Mammary epithelial cell (primary cell): ENCODE data around the gene CHRNE.

Experiments used
- EZH2 ChIP-seq: IDR thresholded peaks from 2 replicates; pipeline ENCODE4 v1.6.1; 2012; ENCODE audit warnings: low read length, inconsistent platforms, borderline replicate concordance
- TF ChIP-seq, protein P1 (sequence below), 2 donors: IDR thresholded peaks in 1 of 2; conservative IDR thresholded peaks in 1 of 2; 2 replicates each; pipeline ENCODE4 v1.5.1; 2011 to 2012; ENCODE audit warnings: inconsistent platforms in 2 of 2, low read length in 2 of 2, mild to moderate bottlenecking in 2 of 2, control low read depth in 1 of 2, low read depth in 1 of 2; ENCODE audit not compliant: insufficient read depth in 1 of 2; ENCODE audit errors: extremely low read depth in 1 of 2

DNA sequence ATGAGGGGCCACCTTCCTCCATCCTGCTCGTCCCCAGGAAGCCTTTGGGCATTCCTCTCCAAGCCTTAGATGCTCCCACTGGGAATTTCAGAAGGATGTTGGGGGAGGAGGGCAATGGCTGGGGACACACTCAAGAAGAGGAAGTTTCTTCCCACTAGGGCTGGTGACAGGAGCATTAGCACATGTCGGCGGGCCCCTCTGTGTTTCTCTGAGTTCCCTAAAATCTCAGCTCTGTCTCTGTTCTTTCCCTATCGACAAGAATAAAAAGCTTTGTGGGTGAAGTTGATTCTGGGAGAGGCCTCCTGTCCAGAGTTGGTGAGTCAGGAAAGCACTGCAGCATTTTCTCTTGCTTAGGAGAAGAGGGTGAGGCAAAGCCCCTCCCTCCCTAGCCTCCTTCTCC is 23.3 kb downstream of the CHRNE start:
- TF ChIP-seq, protein P1, sequence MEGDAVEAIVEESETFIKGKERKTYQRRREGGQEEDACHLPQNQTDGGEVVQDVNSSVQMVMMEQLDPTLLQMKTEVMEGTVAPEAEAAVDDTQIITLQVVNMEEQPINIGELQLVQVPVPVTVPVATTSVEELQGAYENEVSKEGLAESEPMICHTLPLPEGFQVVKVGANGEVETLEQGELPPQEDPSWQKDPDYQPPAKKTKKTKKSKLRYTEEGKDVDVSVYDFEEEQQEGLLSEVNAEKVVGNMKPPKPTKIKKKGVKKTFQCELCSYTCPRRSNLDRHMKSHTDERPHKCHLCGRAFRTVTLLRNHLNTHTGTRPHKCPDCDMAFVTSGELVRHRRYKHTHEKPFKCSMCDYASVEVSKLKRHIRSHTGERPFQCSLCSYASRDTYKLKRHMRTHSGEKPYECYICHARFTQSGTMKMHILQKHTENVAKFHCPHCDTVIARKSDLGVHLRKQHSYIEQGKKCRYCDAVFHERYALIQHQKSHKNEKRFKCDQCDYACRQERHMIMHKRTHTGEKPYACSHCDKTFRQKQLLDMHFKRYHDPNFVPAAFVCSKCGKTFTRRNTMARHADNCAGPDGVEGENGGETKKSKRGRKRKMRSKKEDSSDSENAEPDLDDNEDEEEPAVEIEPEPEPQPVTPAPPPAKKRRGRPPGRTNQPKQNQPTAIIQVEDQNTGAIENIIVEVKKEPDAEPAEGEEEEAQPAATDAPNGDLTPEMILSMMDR (conservative IDR thresholded peaks at IDR 0.05 in 1 of 2, IDR thresholded peaks at IDR 0.05 in 1 of 2; ENCODE audit: extremely low read depth in 1 of 2, insufficient read depth in 1 of 2, low read depth in 1 of 2, low read length in 2 of 2): no peak
- no peak for TF ChIP-seq EZH2
